Endothelial cell of umbilical vein (primary cell): ENCODE measurements around the gene HOXC9. TPM values are rescaled to one million over a fixed set of nuclear protein-coding genes. Genes with fewer than 3 reads are reported as not detected.

ENCODE experiments used
- BruUV-seq: library from RNA; stranded (reverse); fragments of 400-500 nt; replicated peaks from 2 replicates; lab custom pipeline; 2021; lab: Mats Ljungman, UMichigan
- CTCF ChIA-PET: fragments of 300-600, 350-600 bp; sonication (Branson Sonifier 250); formaldehyde crosslinking; loops from one replicate; lab custom pipeline; 2021; ENCODE audit warnings: antibody characterized with exemption, inconsistent platforms; lab: Charles Lee
- POLR2A ChIA-PET: fragments of 300-600, 350-600 bp; sonication (Branson Sonifier 250); formaldehyde crosslinking; loops from one replicate; lab custom pipeline; 2021; ENCODE audit warnings: antibody characterized with exemption, inconsistent platforms; lab: Charles Lee
- DNase-seq: peaks from one replicate; pipeline ENCODE4 v3.0.0-alpha.2; 2011; ENCODE audit warnings: low read depth, low spot score
- FAIRE-seq: peaks from 2 replicates; lab custom pipeline; 2011; peaks lifted over from hg19 to GRCh38; lab: Jason Lieb, UNC
- H2AFZ ChIP-seq: 2 replicates; pipeline ENCODE4 v1.6.0; 2012; ENCODE audit warnings: low read depth, low read length, control low read depth, inconsistent platforms
- H3K27ac ChIP-seq: 2 replicates; pipeline ENCODE4 v1.5.1; 2011; ENCODE audit warnings: low read depth, mild to moderate bottlenecking, control low read depth, low read length, moderate library complexity; ENCODE audit not compliant: insufficient read depth
- H3K27me3 ChIP-seq, 2 experiments: 2 replicates each; pipeline versions ENCODE4 v1.6.0 to v1.6.1; 2011; ENCODE audit warnings: low read length in 2 of 2, mixed read lengths in 1 of 2; ENCODE audit not compliant: control insufficient read depth in 2 of 2, insufficient read depth in 2 of 2
- H3K36me3 ChIP-seq, 2 experiments: 2 replicates in 1 of 2; 3 replicates in 1 of 2; pipeline ENCODE4 v1.5.1; 2011; ENCODE audit warnings: low read length in 2 of 2, mild to moderate bottlenecking in 1 of 2, moderate library complexity in 1 of 2; ENCODE audit not compliant: control insufficient read depth in 2 of 2, insufficient read depth in 2 of 2; ENCODE audit errors: extremely low read depth in 1 of 2
- H3K4me1 ChIP-seq: 3 replicates; pipeline ENCODE4 v1.5.1; 2011; ENCODE audit warnings: mild to moderate bottlenecking, low read length; ENCODE audit not compliant: control insufficient read depth, insufficient read depth; ENCODE audit errors: extremely low read depth
- H3K4me2 ChIP-seq: 2 replicates; pipeline ENCODE4 v1.6.1; 2011; ENCODE audit warnings: low read length, control low read depth, mixed read lengths; ENCODE audit not compliant: insufficient read depth
- H3K4me3 ChIP-seq, 3 experiments: fragments of 200-600 bp in 1 of 3; sonication (generic), shearing (Covaris generic) in 1 of 3; replicated peaks in 1 of 3; 2 replicates each; pipeline ENCODE4 v1.5.1; 2011 to 2016; ENCODE audit warnings: control low read depth in 3 of 3, low read length in 3 of 3, mild to moderate bottlenecking in 2 of 3, inconsistent platforms in 1 of 3, low read depth in 1 of 3, moderate library complexity in 1 of 3; ENCODE audit not compliant: insufficient read depth in 1 of 3
- H3K79me2 ChIP-seq: 2 replicates; pipeline ENCODE4 v1.6.0; 2012; ENCODE audit warnings: low read length, inconsistent platforms; ENCODE audit not compliant: control insufficient read depth, insufficient read depth
- H3K9ac ChIP-seq: replicated peaks from 2 replicates; pipeline ENCODE3; 2011; ENCODE audit warnings: low read length, control low read depth; ENCODE audit not compliant: insufficient read depth; ENCODE audit errors: extremely low read depth
- H3K9me1 ChIP-seq: replicated peaks from 3 replicates; pipeline ENCODE4 v1.6.0; 2011; ENCODE audit warnings: mild to moderate bottlenecking, low read length; ENCODE audit not compliant: control insufficient read depth, insufficient read depth; ENCODE audit errors: extremely low read depth
- H3K9me3 ChIP-seq: replicated peaks from 2 replicates; pipeline ENCODE4 v1.5.1; 2012; ENCODE audit warnings: low read length, inconsistent platforms; ENCODE audit not compliant: control insufficient read depth, insufficient read depth
- H4K20me1 ChIP-seq: replicated peaks from 2 replicates; pipeline ENCODE3; 2011; ENCODE audit warnings: mild to moderate bottlenecking, low read length; ENCODE audit not compliant: control insufficient read depth, insufficient read depth; ENCODE audit errors: extremely low read depth
- EZH2 ChIP-seq: IDR thresholded peaks from 2 replicates; pipeline ENCODE4 v1.6.1; 2012; ENCODE audit warnings: borderline replicate concordance, low read depth, mild to moderate bottlenecking, moderate library complexity, low read length, inconsistent platforms; ENCODE audit not compliant: severe bottlenecking
- FOS ChIP-seq: IDR thresholded peaks from 2 replicates; pipeline ENCODE4 v1.6.1; 2011; ENCODE audit warnings: mild to moderate bottlenecking, low read length, moderate library complexity, borderline replicate concordance; ENCODE audit not compliant: insufficient read depth
- GATA2 ChIP-seq: IDR thresholded peaks from 2 replicates; pipeline ENCODE4 v1.7.0; 2011; ENCODE audit warnings: low read depth, mild to moderate bottlenecking, moderate library complexity, mixed read lengths, low read length; ENCODE audit not compliant: insufficient read length, insufficient read depth
- JUN ChIP-seq: IDR thresholded peaks from 2 replicates; pipeline ENCODE4 v1.6.1; 2011; ENCODE audit warnings: borderline replicate concordance, low read depth; ENCODE audit not compliant: insufficient read length, insufficient read depth
- MYC ChIP-seq: IDR thresholded peaks from one replicate; pipeline ENCODE4 v1.6.1; 2011; ENCODE audit warnings: mild to moderate bottlenecking, low read depth, low read length
- POLR2A ChIP-seq: IDR thresholded peaks from 2 replicates; pipeline ENCODE4 v1.6.1; 2012; ENCODE audit warnings: low read depth, mild to moderate bottlenecking, control low read depth, low read length
- POLR2AphosphoS5 ChIP-seq: IDR thresholded peaks from 2 replicates; pipeline ENCODE4 v1.6.1; 2012; ENCODE audit warnings: low read depth, mild to moderate bottlenecking, control low read depth, low read length, moderate library complexity; ENCODE audit not compliant: insufficient read depth
- dilution Hi-C: fragments of 300-500 bp; cut with MboI; formaldehyde crosslinking; loops from one replicate; pipeline ENCODE4 v1.15.0; 2019; ENCODE audit warnings: low sequenced_read_pairs; ENCODE audit not compliant: extremely low pct_ligation_motif_present
- intact Hi-C: fragments of 100-400 bp; cut with micrococcal nuclease; formaldehyde crosslinking; loops from one replicate; pipeline ENCODE4 v1.10.0; 2022
- polyA plus RNA-seq, 4 experiments: library from polyadenylated mRNA; depleted of rRNA in 3 of 4; stranded (reverse) in 3 of 4; unstranded in 1 of 4; fragments of >200 nt; gene quantifications; 2 replicates each; pipeline versions ENCODE4 v1.2.1 to v1.2.3, GENCODE V29; 2011 to 2012; ENCODE audit warnings: missing spikeins in 1 of 4
- total RNA-seq: library from RNA; stranded (reverse); gene quantifications from 2 replicates; pipeline ENCODE4 v1.2.3, GENCODE V29; 2021
- TF ChIP-seq, protein P1 (sequence below): IDR thresholded peaks from 2 replicates; pipeline ENCODE4 v1.6.1; 2011; ENCODE audit not compliant: insufficient read depth, insufficient read length
- TF ChIP-seq, protein P2 (sequence below), 2 donors: IDR thresholded peaks; 1 replicate in 1 of 2; 2 replicates in 1 of 2; pipeline ENCODE4 v1.5.1; 2011; ENCODE audit warnings: low read length in 2 of 2, mild to moderate bottlenecking in 2 of 2, moderate library complexity in 2 of 2, control low read depth in 1 of 2, inconsistent platforms in 1 of 2, low read depth in 1 of 2; ENCODE audit not compliant: insufficient read depth in 1 of 2; ENCODE audit errors: extremely low read depth in 1 of 2

Gene HOXC9
- total and polyA plus RNA-seq, 2 donors (not counting 3 experiments of a cell fraction or from before 2014, with no cell fraction given), result 0.40 to 0.58 TPM

DNA sequence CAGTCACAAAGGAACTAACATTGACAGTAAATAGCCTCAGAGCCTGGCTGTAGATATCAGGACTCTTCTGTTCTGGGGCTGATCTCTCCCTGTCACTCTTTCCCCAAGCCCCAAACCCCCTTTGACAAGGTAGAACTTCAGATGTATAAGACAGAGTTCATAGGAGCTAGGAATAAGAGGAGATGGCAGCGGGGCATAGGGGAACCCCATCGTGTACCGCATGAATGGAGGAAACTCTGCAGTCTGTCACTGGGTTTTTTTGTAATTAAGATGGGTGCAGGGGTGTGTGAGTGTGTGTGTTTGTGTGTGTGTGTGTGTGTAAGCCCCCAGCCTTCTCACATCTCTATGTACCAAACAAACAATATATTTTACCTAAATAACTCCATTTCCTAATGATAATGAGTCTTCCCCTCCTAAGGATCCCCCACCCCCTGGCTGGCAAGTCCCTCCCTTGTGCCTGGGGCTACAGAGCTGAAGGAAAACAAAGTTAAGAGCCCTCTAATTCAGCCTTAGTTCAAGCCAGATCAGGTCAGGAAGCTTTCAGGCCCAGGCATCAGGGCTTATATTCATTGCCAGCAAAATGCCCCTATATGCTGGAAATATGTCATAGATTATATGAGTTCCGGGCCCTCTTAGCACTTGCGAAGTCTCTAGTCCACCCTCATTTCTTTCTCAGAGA lies 44.6 kb downstream of the HOXC9 start:
- CTCF ChIA-PET, result interaction anchor here (0.6 to 1.1 kb wide), 3 partner anchors 10 to 17 kb away, joined by 3 to 4 read pairs (median 4); partner anchors contain the start of gene HOXC4
- intact Hi-C loops, result no loop called here
- H3K79me2 ChIP-seq, result no peaks in the 10 kb centered on the region

More for the DNA sequence above, 44.6 kb downstream of the HOXC9 start:
- H3K4me1 ChIP-seq, result no peaks in the 10 kb centered on the region
- H3K9me3 ChIP-seq, result no peaks in the 10 kb centered on the region
- no peak overlapping the region for H2AFZ ChIP-seq
- no peak for TF ChIP-seq POLR2AphosphoS5
- TF ChIP-seq MYC, result no peak
- TF ChIP-seq EZH2, result no peak
- TF ChIP-seq JUN, result no peak
- TF ChIP-seq GATA2, result no peak
- no peak for TF ChIP-seq POLR2A
- TF ChIP-seq, protein P1, sequence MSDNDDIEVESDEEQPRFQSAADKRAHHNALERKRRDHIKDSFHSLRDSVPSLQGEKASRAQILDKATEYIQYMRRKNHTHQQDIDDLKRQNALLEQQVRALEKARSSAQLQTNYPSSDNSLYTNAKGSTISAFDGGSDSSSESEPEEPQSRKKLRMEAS, result no peak
- no peak for TF ChIP-seq FOS
- TF ChIP-seq, protein P2, sequence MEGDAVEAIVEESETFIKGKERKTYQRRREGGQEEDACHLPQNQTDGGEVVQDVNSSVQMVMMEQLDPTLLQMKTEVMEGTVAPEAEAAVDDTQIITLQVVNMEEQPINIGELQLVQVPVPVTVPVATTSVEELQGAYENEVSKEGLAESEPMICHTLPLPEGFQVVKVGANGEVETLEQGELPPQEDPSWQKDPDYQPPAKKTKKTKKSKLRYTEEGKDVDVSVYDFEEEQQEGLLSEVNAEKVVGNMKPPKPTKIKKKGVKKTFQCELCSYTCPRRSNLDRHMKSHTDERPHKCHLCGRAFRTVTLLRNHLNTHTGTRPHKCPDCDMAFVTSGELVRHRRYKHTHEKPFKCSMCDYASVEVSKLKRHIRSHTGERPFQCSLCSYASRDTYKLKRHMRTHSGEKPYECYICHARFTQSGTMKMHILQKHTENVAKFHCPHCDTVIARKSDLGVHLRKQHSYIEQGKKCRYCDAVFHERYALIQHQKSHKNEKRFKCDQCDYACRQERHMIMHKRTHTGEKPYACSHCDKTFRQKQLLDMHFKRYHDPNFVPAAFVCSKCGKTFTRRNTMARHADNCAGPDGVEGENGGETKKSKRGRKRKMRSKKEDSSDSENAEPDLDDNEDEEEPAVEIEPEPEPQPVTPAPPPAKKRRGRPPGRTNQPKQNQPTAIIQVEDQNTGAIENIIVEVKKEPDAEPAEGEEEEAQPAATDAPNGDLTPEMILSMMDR (IDR thresholded peaks at IDR 0.05; ENCODE audit: extremely low read depth in 1 of 2, insufficient read depth in 1 of 2, low read depth in 1 of 2, low read length in 2 of 2), result no peak
- POLR2A ChIA-PET, result no interaction called here
- BruUV-seq, result no TSS peak
- H3K36me3 ChIP-seq, result no peaks in the 10 kb centered on the region
- DNase-seq (no peak), FAIRE-seq (no peak)
- H3K9ac ChIP-seq, result no peak overlapping the region
- H4K20me1 ChIP-seq, result no peaks in the 10 kb centered on the region
- H3K27me3 ChIP-seq, result peaks cover 73 to 85% of the 10 kb centered on the region in 2 experiments
- no peaks in the 10 kb centered on the region for H3K9me1 ChIP-seq
- H3K27ac ChIP-seq, result no peak overlapping the region
- dilution Hi-C loops, result no loop called here
- no peak overlapping the region for H3K4me2 ChIP-seq
- H3K4me3 ChIP-seq, result no peak overlapping the region
